ENCODE measurements around the gene CDC37.

The CDC37 gene

GRCh38 chr19:10403137-10404021 is at the start of gene CDC37:
Gene CDC37 (minus strand): TSS chr19:10403542. CDS start chr19:10403479, 63 bp downstream.
- in situ Hi-C loops (cut with HindIII; ENCODE audit: low pct_ligation_motif_present, low pct_unique_long_range_greater_than_20kb, low sequenced_read_pairs): no loop called here

GRCh38 chr19:10450853-10451609 is 47.7 kb upstream of the CDC37 start:
- DNase-seq: no peak
- in situ Hi-C loops (cut with HindIII; ENCODE audit: low pct_ligation_motif_present, low pct_unique_long_range_greater_than_20kb, low sequenced_read_pairs): no loop called here

More at GRCh38 chr19:10403137-10404021, at the start of gene CDC37:
- peak; percentile 95 for DNase-seq

- in situ Hi-C loops (cut with HindIII; ENCODE audit: low pct_ligation_motif_present, low pct_unique_long_range_greater_than_20kb, low sequenced_read_pairs): no loop called here
- no peak for DNase-seq
These were observed 47.0 kb upstream of the CDC37 start for GRCh38 chr19:10450191-10450852.

GRCh38 chr19:10449037-10449436 is 45.7 kb upstream of the CDC37 start:
- DNase-seq: no peak

GRCh38 chr19:10442698-10443097 is 39.4 kb upstream of the CDC37 start:
- in situ Hi-C loops (cut with HindIII; ENCODE audit: low pct_ligation_motif_present, low pct_unique_long_range_greater_than_20kb, low sequenced_read_pairs): no loop called here
- DNase-seq: no peak

More at GRCh38 chr19:10449037-10449436, 45.7 kb upstream of the CDC37 start:
- in situ Hi-C loops (cut with HindIII; ENCODE audit: low pct_ligation_motif_present, low pct_unique_long_range_greater_than_20kb, low sequenced_read_pairs): no loop called here

- DNase-seq: no peak
- in situ Hi-C loops (cut with HindIII; ENCODE audit: low pct_ligation_motif_present, low pct_unique_long_range_greater_than_20kb, low sequenced_read_pairs): no loop called here
These were observed 36.2 kb upstream of the CDC37 start for GRCh38 chr19:10439588-10439987.

- no peak for DNase-seq
- in situ Hi-C loops (cut with HindIII; ENCODE audit: low pct_ligation_motif_present, low pct_unique_long_range_greater_than_20kb, low sequenced_read_pairs): no loop called here
These were observed 29.8 kb upstream of the CDC37 start for GRCh38 chr19:10433131-10433536.

GRCh38 chr19:10432736-10433130 is 29.4 kb upstream of the CDC37 start:
- in situ Hi-C loops (cut with HindIII; ENCODE audit: low pct_ligation_motif_present, low pct_unique_long_range_greater_than_20kb, low sequenced_read_pairs): no loop called here
- DNase-seq: no peak

GRCh38 chr19:10431943-10432735 is 28.8 kb upstream of the CDC37 start:
- peak; percentile 48 for DNase-seq
- in situ Hi-C loops (cut with HindIII; ENCODE audit: low pct_ligation_motif_present, low pct_unique_long_range_greater_than_20kb, low sequenced_read_pairs): no loop called here

- in situ Hi-C loops (cut with HindIII; ENCODE audit: low pct_ligation_motif_present, low pct_unique_long_range_greater_than_20kb, low sequenced_read_pairs): no loop called here
- peak; percentile 16 for DNase-seq
These were observed 28.1 kb upstream of the CDC37 start for GRCh38 chr19:10431254-10431942.

- peak; percentile 65 for DNase-seq
- in situ Hi-C loops (cut with HindIII; ENCODE audit: low pct_ligation_motif_present, low pct_unique_long_range_greater_than_20kb, low sequenced_read_pairs): no loop called here
These were observed 27.3 kb upstream of the CDC37 start for GRCh38 chr19:10430505-10431253.

- in situ Hi-C loops (cut with HindIII; ENCODE audit: low pct_ligation_motif_present, low pct_unique_long_range_greater_than_20kb, low sequenced_read_pairs): no loop called here
- DNase-seq: no peak
These were observed 25.6 kb upstream of the CDC37 start for GRCh38 chr19:10428996-10429381.

- in situ Hi-C loops (cut with HindIII; ENCODE audit: low pct_ligation_motif_present, low pct_unique_long_range_greater_than_20kb, low sequenced_read_pairs): no loop called here
- no peak for DNase-seq
These were observed 23.8 kb upstream of the CDC37 start for GRCh38 chr19:10427169-10427568.

GRCh38 chr19:10424011-10424637 is 20.8 kb upstream of the CDC37 start:
- in situ Hi-C loops (cut with HindIII; ENCODE audit: low pct_ligation_motif_present, low pct_unique_long_range_greater_than_20kb, low sequenced_read_pairs): no loop called here
- peak; percentile 73 for DNase-seq

- in situ Hi-C loops (cut with HindIII; ENCODE audit: low pct_ligation_motif_present, low pct_unique_long_range_greater_than_20kb, low sequenced_read_pairs): no loop called here
- no peak for DNase-seq
These were observed 19.5 kb upstream of the CDC37 start for GRCh38 chr19:10422846-10423245.

- in situ Hi-C loops (cut with HindIII; ENCODE audit: low pct_ligation_motif_present, low pct_unique_long_range_greater_than_20kb, low sequenced_read_pairs): no loop called here
- DNase-seq: no peak
These were observed 18.7 kb upstream of the CDC37 start for GRCh38 chr19:10422046-10422461.
